ENCODE results near the gene GPR39. TPM values are rescaled to one million over a fixed set of nuclear protein-coding genes. Genes with fewer than 3 reads are reported as not detected.

Gene GPR39
- total RNA-seq, 1 experiment from 2014 or later = 20.9 TPM

GRCh38 chr2:132608311-132608710 is 191.7 kb downstream of the GPR39 start:
- no peak for DNase-seq
- H3K27ac ChIP-seq = no peak overlapping the region
- no peaks in the 10 kb centered on the region for H3K9me3 ChIP-seq (ENCODE audit: insufficient read depth, low read depth)
- no peaks in the 10 kb centered on the region for H3K27me3 ChIP-seq (ENCODE audit: insufficient read depth, low read depth)
- no peak overlapping the region for H3K4me3 ChIP-seq
- BruUV-seq (replicated peaks) = no TSS peak
- no peak overlapping the region for H3K4me2 ChIP-seq
- no peaks in the 10 kb centered on the region for H3K36me3 ChIP-seq (ENCODE audit: low read depth)
- POLR2A ChIA-PET (ENCODE audit: unreplicated experiment) = no interaction called here
- no peaks in the 10 kb centered on the region for H3K4me1 ChIP-seq (replicated peaks; ENCODE audit: insufficient read depth)
- no peaks in the 10 kb centered on the region for H3F3A ChIP-seq (ENCODE audit: insufficient read depth, low read depth)
- peaks cover 15% of the 10 kb centered on the region; the same call in 1 of the 2 replicates for H4K20me1 ChIP-seq (ENCODE audit: insufficient read depth)
- no peak overlapping the region for H2AFZ ChIP-seq
- H3K9me2 ChIP-seq (ENCODE audit: insufficient read depth) = no peaks in the 10 kb centered on the region
- CTCF ChIA-PET = no interaction called here
- H3K79me2 ChIP-seq (ENCODE audit: low read depth) = peaks cover under 1% of the 10 kb centered on the region; the same call in 1 of the 2 replicates
- intact Hi-C loops (cut with micrococcal nuclease; ENCODE audit: unreplicated experiment) = no loop called here
- TF ChIP-seq EZH2 (IDR thresholded peaks at IDR 0.05; ENCODE audit: low read depth) (no peak), CTCF (conservative IDR thresholded peaks at IDR 0.05) (no peak)

GRCh38 chr2:132609101-132609890 is 192.7 kb downstream of the GPR39 start:
- Histone ChIP-seq H3K79me2 (ENCODE audit: low read depth) (no peaks in the 10 kb centered on the region), H3K36me3 (ENCODE audit: low read depth) (no peaks in the 10 kb centered on the region), H3K4me1 (replicated peaks; ENCODE audit: insufficient read depth) (no peaks in the 10 kb centered on the region), H3K9me2 (ENCODE audit: insufficient read depth) (no peaks in the 10 kb centered on the region), H3K27me3 (ENCODE audit: insufficient read depth, low read depth) (no peaks in the 10 kb centered on the region), H3K27ac (no peak overlapping the region), H3K9me3 (ENCODE audit: insufficient read depth, low read depth) (no peaks in the 10 kb centered on the region), H2AFZ (no peak overlapping the region), H3K4me2 (no peak overlapping the region), H3F3A (ENCODE audit: insufficient read depth, low read depth) (no peaks in the 10 kb centered on the region), H4K20me1 (ENCODE audit: insufficient read depth) (peaks cover 15% of the 10 kb centered on the region; the same call in 1 of the 2 replicates), H3K4me3 (no peak overlapping the region)
- no peak for DNase-seq
- ChIA-PET CTCF (no interaction called here), POLR2A (ENCODE audit: unreplicated experiment) (no interaction called here)
- BruUV-seq (replicated peaks) = no TSS peak
- TF ChIP-seq EZH2 (IDR thresholded peaks at IDR 0.05; ENCODE audit: low read depth) (no peak), CTCF (conservative IDR thresholded peaks at IDR 0.05) (no peak)
- intact Hi-C loops (cut with micrococcal nuclease; ENCODE audit: unreplicated experiment) = no loop called here

- TF ChIP-seq CTCF (conservative IDR thresholded peaks at IDR 0.05) (no peak), EZH2 (IDR thresholded peaks at IDR 0.05; ENCODE audit: low read depth) (no peak)
- BruUV-seq (replicated peaks) = no TSS peak
- POLR2A ChIA-PET (ENCODE audit: unreplicated experiment) = no interaction called here
- DNase-seq = no peak
- Histone ChIP-seq H3K4me2 (no peak overlapping the region), H4K20me1 (ENCODE audit: insufficient read depth) (peaks cover 15% of the 10 kb centered on the region), H3K4me3 (no peak overlapping the region), H3K27ac (no peak overlapping the region), H3F3A (ENCODE audit: insufficient read depth, low read depth) (no peaks in the 10 kb centered on the region), H3K79me2 (ENCODE audit: low read depth) (peaks cover 7% of the 10 kb centered on the region; the same call in 1 of the 2 replicates), H3K9me2 (ENCODE audit: insufficient read depth) (no peaks in the 10 kb centered on the region), H3K9me3 (ENCODE audit: insufficient read depth, low read depth) (no peaks in the 10 kb centered on the region), H3K27me3 (ENCODE audit: insufficient read depth, low read depth) (no peaks in the 10 kb centered on the region), H3K4me1 (replicated peaks; ENCODE audit: insufficient read depth) (no peaks in the 10 kb centered on the region), H3K36me3 (ENCODE audit: low read depth) (no peaks in the 10 kb centered on the region), H2AFZ (no peak overlapping the region)
- CTCF ChIA-PET = no interaction called here
- intact Hi-C loops (cut with micrococcal nuclease; ENCODE audit: unreplicated experiment) = no loop called here
These were observed 195.1 kb downstream of the GPR39 start for GRCh38 chr2:132611719-132612118.
